WTC11 (cell line): ENCODE measurements around the gene TGIF1. TPM values are rescaled to one million over a fixed set of nuclear protein-coding genes. Genes with fewer than 3 reads are reported as not detected.

Experiments used
- ATAC-seq: fragments of 200-7000 bp; cut with Tn5 transposase; 2 replicates; pipeline ENCODE4 v1.10.0; 2021; ENCODE audit warnings: mild to moderate bottlenecking, moderate library complexity
- CTCF ChIA-PET: fragments of 300-600 bp; sonication (Branson Sonifier 250); formaldehyde crosslinking; loops from one replicate; lab custom pipeline; 2021; ENCODE audit warnings: antibody characterized with exemption; lab: Charles Lee
- POLR2A ChIA-PET: fragments of 350-600 bp; sonication (Branson Sonifier 250); formaldehyde crosslinking; loops from one replicate; lab custom pipeline; 2021; ENCODE audit warnings: antibody characterized with exemption; lab: Charles Lee
- DNase-seq: peaks from one replicate; pipeline ENCODE4 v3.0.0; 2021; ENCODE audit warnings: low spot score
- H3K27ac Mint-ChIP-seq: 2 replicates; pipeline ENCODE4 v1.8.0; 2021; ENCODE audit warnings: mixed read lengths
- H3K27me3 Mint-ChIP-seq: 2 replicates; pipeline ENCODE4 v1.8.0; 2021; ENCODE audit warnings: low read depth, mild to moderate bottlenecking, moderate library complexity, mixed read lengths
- H3K36me3 Mint-ChIP-seq: 2 replicates; pipeline ENCODE4 v1.8.0; 2021; ENCODE audit warnings: mixed read lengths
- H3K4me1 Mint-ChIP-seq: 2 replicates; pipeline ENCODE4 v1.8.0; 2022; ENCODE audit warnings: mixed read lengths
- H3K4me3 Mint-ChIP-seq: 2 replicates; pipeline ENCODE4 v1.8.0; 2021; ENCODE audit warnings: mild to moderate bottlenecking, moderate library complexity, mixed read lengths
- H3K9me3 Mint-ChIP-seq: 2 replicates; pipeline ENCODE4 v1.8.0; 2021; ENCODE audit warnings: mixed read lengths
- E2F1 ChIP-seq: sonication (generic); formaldehyde crosslinking; IDR thresholded peaks from 2 replicates; pipeline ENCODE4 v1.8.0; 2022; ENCODE audit warnings: mild to moderate bottlenecking, missing genetic modification reagents
- GTF2I ChIP-seq: fragments of 250-450 bp; sonication (Bioruptor Pico); conservative IDR thresholded peaks from 2 replicates; pipeline ENCODE4 v1.4.0; 2021; ENCODE audit warnings: mild to moderate bottlenecking
- JAZF1 ChIP-seq: fragments of 250-450 bp; sonication (Bioruptor Pico); IDR thresholded peaks from 2 replicates; pipeline ENCODE4 v1.9.0; 2021; ENCODE audit warnings: moderate library complexity, mild to moderate bottlenecking, inconsistent platforms
- JUN ChIP-seq: sonication (generic); formaldehyde crosslinking; IDR thresholded peaks from 2 replicates; pipeline ENCODE4 v1.8.0; 2023; ENCODE audit warnings: mild to moderate bottlenecking, missing genetic modification reagents
- MAX ChIP-seq: sonication (generic); formaldehyde crosslinking; IDR thresholded peaks from 2 replicates; pipeline ENCODE4 v1.8.0; 2022; ENCODE audit warnings: mild to moderate bottlenecking, missing genetic modification reagents
- NFATC4 ChIP-seq: fragments of 250-450 bp; sonication (Bioruptor Pico); IDR thresholded peaks from 2 replicates; pipeline ENCODE4 v1.9.0; 2021; ENCODE audit warnings: mild to moderate bottlenecking
- PREB ChIP-seq: sonication (generic); formaldehyde crosslinking; IDR thresholded peaks from 2 replicates; pipeline ENCODE4 v1.8.1; 2022; ENCODE audit warnings: mild to moderate bottlenecking, missing genetic modification reagents, moderate library complexity, borderline replicate concordance
- USF1 ChIP-seq: sonication (generic); formaldehyde crosslinking; IDR thresholded peaks from 2 replicates; pipeline ENCODE4 v1.8.0; 2022; ENCODE audit warnings: mild to moderate bottlenecking, missing genetic modification reagents
- USF2 ChIP-seq: sonication (generic); formaldehyde crosslinking; IDR thresholded peaks from 2 replicates; pipeline ENCODE4 v1.8.1; 2023; ENCODE audit warnings: mild to moderate bottlenecking, missing genetic modification reagents, moderate library complexity
- ZMAT4 ChIP-seq: fragments of 250-450 bp; sonication (Bioruptor Pico); IDR thresholded peaks from 2 replicates; pipeline ENCODE4 v1.9.0; 2021; ENCODE audit warnings: mild to moderate bottlenecking
- ZNF138 ChIP-seq: sonication (generic); formaldehyde crosslinking; conservative IDR thresholded peaks from 2 replicates; pipeline ENCODE4 v1.8.1; 2022; ENCODE audit warnings: mild to moderate bottlenecking, moderate library complexity, missing genetic modification reagents
- ZNF532 ChIP-seq: fragments of 250-450 bp; sonication (Bioruptor Pico); IDR thresholded peaks from 2 replicates; pipeline ENCODE4 v1.9.0; 2021; ENCODE audit warnings: mild to moderate bottlenecking, borderline replicate concordance
- total RNA-seq: library from RNA; stranded (reverse); gene quantifications from 3 replicates; pipeline ENCODE4 v1.2.3, GENCODE V29; 2021
- TF ChIP-seq, protein P1 (sequence below): sonication (generic); formaldehyde crosslinking; IDR thresholded peaks from 2 replicates; pipeline ENCODE4 v1.8.0; 2023; ENCODE audit warnings: missing genetic modification reagents, mild to moderate bottlenecking, borderline replicate concordance
- TF ChIP-seq, protein P2 (sequence below): sonication (generic); formaldehyde crosslinking; IDR thresholded peaks from 2 replicates; pipeline ENCODE4 v1.8.1; 2023; ENCODE audit warnings: mild to moderate bottlenecking, missing genetic modification reagents, moderate library complexity

Gene TGIF1
- total RNA-seq, 1 experiment from 2014 or later: 206 TPM

DNA sequence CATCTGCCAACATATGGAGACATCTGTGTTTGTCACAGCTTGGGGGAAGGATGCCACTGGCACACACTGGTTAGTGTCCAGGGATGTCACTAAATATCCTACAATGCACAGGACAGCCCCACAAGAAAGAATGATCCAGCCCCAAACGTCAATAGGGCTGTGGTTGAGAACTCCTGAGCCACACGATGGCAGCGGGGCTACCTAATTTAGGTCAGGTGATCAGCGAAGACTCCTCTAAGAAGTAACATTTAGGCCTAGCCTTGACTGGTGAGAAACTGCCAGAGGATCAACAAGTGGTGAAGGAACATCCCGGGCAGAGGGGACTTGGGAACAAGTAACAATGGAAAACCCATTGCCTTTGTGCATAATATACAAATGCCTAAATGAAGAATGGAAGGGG is 5.0 kb upstream of the TGIF1 start:
- CTCF ChIA-PET: interaction anchor here (0.6 to 2.1 kb wide), 4 partner anchors 10 to 327 kb away, joined by 3 to 4 read pairs (median 3); no protein-coding TSS in a partner anchor
- H3K4me3 Mint-ChIP-seq: no peak overlapping the region
- peak overlapping the region; percentile 29; the same call in 1 of the 2 replicates for H3K27ac Mint-ChIP-seq
- H3K36me3 Mint-ChIP-seq: no peaks in the 10 kb centered on the region
- ATAC-seq: no peak
- no peaks in the 10 kb centered on the region for H3K27me3 Mint-ChIP-seq
- H3K9me3 Mint-ChIP-seq: no peaks in the 10 kb centered on the region
- DNase-seq: no peak
- H3K4me1 Mint-ChIP-seq: peaks cover 61% of the 10 kb centered on the region
- POLR2A ChIA-PET: interaction anchor here (0.5 to 0.7 kb wide), 2 partner anchors 69 to 400 kb away, joined by 3 read pairs; no protein-coding TSS in a partner anchor
- TF ChIP-seq MAX (CRISPR knock-in tag) (no peak), USF2 (CRISPR knock-in tag) (peak; percentile 67; the same call in 1 of the 2 replicates), USF1 (peak; percentile 59; the same call in 1 of the 2 replicates)
- TF ChIP-seq, all 79 proteins: peak for 2

DNA sequence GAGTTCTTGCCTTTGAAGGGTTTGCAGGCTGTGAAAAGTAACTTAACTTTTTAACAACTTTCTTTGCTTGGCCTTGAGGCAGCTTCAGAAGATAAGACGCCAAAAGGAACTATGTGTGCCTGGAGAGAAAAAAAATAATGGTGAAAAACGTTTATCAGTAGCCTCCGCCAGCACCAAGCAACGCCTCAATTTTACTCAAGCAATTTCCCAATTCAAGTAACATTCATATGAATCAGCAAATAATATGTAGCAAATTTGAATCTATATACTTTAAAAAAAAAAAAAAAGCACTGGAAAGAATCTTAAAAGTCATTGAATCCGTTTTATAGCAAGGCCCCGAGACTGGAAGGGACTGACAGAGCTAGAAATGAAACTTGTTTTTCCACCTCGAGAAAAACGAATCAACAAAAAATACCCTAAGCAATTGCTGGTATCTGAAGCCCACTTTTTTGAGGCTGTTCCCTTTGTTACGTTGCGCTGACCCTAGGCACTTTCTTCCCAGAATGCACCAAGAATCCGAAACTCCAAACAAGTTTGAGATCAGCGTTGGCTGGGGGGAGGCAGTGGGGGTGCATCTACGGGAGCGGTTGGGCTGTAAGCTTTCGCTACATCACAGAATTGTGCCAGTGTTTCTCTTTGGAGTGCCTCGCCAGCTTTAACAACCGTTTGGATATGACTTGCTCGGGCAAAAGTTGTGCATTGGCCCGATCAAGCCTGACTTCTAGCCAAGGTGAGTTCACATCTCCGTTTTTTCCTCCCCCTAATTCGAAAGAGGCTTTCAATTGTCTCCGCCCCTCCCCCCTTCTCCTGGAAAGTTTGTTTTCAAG is 2.7 kb upstream of the TGIF1 start:
- peak; percentile 53 for DNase-seq
- no peak for ATAC-seq
- Mint-ChIP-seq H3K27me3 (no peaks in the 10 kb centered on the region), H3K27ac (peak overlapping the region; percentile 100), H3K9me3 (no peaks in the 10 kb centered on the region), H3K4me3 (peak overlapping the region; percentile 83), H3K4me1 (peaks cover 43% of the 10 kb centered on the region), H3K36me3 (peaks cover 11% of the 10 kb centered on the region)
- CTCF ChIA-PET: interaction anchor here (0.8 to 2.1 kb wide), 7 partner anchors 35 to 219 kb away, joined by 3 to 11 read pairs (median 6); no protein-coding TSS in a partner anchor
- POLR2A ChIA-PET: interaction anchor here (0.6 to 2.6 kb wide), 8 partner anchors 12 to 219 kb away, joined by 3 to 25 read pairs (median 4); no protein-coding TSS in a partner anchor
- TF ChIP-seq ZMAT4 (CRISPR knock-in tag) (no peak), ZNF138 (CRISPR knock-in tag) (no peak), NFATC4 (CRISPR knock-in tag) (no peak), JUN (CRISPR knock-in tag) (no peak), GTF2I (no peak), JAZF1 (CRISPR knock-in tag) (no peak), PREB (no peak), ZNF532 (CRISPR knock-in tag) (no peak), E2F1 (CRISPR knock-in tag) (no peak)
- TF ChIP-seq, protein P1, sequence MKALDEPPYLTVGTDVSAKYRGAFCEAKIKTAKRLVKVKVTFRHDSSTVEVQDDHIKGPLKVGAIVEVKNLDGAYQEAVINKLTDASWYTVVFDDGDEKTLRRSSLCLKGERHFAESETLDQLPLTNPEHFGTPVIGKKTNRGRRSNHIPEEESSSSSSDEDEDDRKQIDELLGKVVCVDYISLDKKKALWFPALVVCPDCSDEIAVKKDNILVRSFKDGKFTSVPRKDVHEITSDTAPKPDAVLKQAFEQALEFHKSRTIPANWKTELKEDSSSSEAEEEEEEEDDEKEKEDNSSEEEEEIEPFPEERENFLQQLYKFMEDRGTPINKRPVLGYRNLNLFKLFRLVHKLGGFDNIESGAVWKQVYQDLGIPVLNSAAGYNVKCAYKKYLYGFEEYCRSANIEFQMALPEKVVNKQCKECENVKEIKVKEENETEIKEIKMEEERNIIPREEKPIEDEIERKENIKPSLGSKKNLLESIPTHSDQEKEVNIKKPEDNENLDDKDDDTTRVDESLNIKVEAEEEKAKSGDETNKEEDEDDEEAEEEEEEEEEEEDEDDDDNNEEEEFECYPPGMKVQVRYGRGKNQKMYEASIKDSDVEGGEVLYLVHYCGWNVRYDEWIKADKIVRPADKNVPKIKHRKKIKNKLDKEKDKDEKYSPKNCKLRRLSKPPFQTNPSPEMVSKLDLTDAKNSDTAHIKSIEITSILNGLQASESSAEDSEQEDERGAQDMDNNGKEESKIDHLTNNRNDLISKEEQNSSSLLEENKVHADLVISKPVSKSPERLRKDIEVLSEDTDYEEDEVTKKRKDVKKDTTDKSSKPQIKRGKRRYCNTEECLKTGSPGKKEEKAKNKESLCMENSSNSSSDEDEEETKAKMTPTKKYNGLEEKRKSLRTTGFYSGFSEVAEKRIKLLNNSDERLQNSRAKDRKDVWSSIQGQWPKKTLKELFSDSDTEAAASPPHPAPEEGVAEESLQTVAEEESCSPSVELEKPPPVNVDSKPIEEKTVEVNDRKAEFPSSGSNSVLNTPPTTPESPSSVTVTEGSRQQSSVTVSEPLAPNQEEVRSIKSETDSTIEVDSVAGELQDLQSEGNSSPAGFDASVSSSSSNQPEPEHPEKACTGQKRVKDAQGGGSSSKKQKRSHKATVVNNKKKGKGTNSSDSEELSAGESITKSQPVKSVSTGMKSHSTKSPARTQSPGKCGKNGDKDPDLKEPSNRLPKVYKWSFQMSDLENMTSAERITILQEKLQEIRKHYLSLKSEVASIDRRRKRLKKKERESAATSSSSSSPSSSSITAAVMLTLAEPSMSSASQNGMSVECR (CRISPR knock-in tag): no peak
- TF ChIP-seq, protein P2, sequence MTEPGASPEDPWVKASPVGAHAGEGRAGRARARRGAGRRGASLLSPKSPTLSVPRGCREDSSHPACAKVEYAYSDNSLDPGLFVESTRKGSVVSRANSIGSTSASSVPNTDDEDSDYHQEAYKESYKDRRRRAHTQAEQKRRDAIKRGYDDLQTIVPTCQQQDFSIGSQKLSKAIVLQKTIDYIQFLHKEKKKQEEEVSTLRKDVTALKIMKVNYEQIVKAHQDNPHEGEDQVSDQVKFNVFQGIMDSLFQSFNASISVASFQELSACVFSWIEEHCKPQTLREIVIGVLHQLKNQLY (CRISPR knock-in tag): no peak
